ENCODE measurements around the gene INS.

GRCh38 chr11:2139123-2139521 lies 21.9 kb downstream of the INS start, which contains the start of gene IGF2:
- TF ChIP-seq CTCF (IDR thresholded peaks at IDR 0.05; ENCODE audit: low read depth, low read length, poor library complexity, severe bottlenecking), result no peak
- TF ChIP-seq EZH2phosphoT487 (IDR thresholded peaks at IDR 0.05; ENCODE audit: borderline replicate concordance, low read length), result no peak
